GM12878 (cell line): ENCODE measurements around the gene TSTD2. TPM values are rescaled to one million over a fixed set of nuclear protein-coding genes. Genes with fewer than 3 reads are reported as not detected.

ENCODE experiments used
- ATAC-seq: fragments of 200-7000 bp; cut with Tn5 transposase; 3 replicates; pipeline ENCODE4 v1.9.1; 2020; ENCODE audit warnings: mild to moderate bottlenecking, moderate library complexity
- BruUV-seq: library from RNA; stranded (reverse); fragments of 400-500 nt; replicated peaks from 2 replicates; lab custom pipeline; 2021; lab: Mats Ljungman, UMichigan
- CTCF ChIA-PET: fragments of 300-600 bp; sonication (Branson Sonifier 250); formaldehyde crosslinking; extraction: SDS; loops from one replicate; lab custom pipeline; 2021; ENCODE audit warnings: inconsistent platforms; lab: Yijun Ruan, JAX
- POLR2A ChIA-PET: fragments of 350-600 bp; formaldehyde crosslinking; extraction: SDS; loops from one replicate; lab custom pipeline; 2021; ENCODE audit warnings: inconsistent platforms; lab: Charles Lee
- RAD21 ChIA-PET: fragments of 300-600 bp; sonication (Branson Sonifier 250); formaldehyde crosslinking; loops from one replicate; lab custom pipeline; 2023; ENCODE audit warnings: antibody characterized with exemption; ENCODE audit not compliant: unreplicated experiment; lab: Charles Lee
- SMC1A ChIA-PET: fragments of 300-600 bp; sonication (Branson Sonifier 250); formaldehyde crosslinking; loops from one replicate; lab custom pipeline; 2023; ENCODE audit not compliant: unreplicated experiment, uncharacterized antibody; lab: Charles Lee
- DNase-seq: peaks from one replicate; pipeline ENCODE4 v3.0.0-alpha.2; 2011; ENCODE audit warnings: low read depth, low spot score
- FAIRE-seq: peaks from 3 replicates; lab custom pipeline; 2011; peaks lifted over from hg19 to GRCh38; lab: Jason Lieb, UNC
- H2AFZ ChIP-seq: 2 replicates; pipeline ENCODE4 v1.6.0; 2011; ENCODE audit warnings: low read depth, low read length, control low read depth; ENCODE audit not compliant: control insufficient read depth
- H3K27ac ChIP-seq: 2 replicates; pipeline ENCODE4 v1.5.1; 2011; ENCODE audit warnings: control low read depth; ENCODE audit not compliant: control insufficient read depth, insufficient read depth
- H3K27me3 ChIP-seq, 2 experiments: replicated peaks in 1 of 2; 2 replicates each; pipeline versions ENCODE4 v1.6.0 to v1.6.1; 2011; ENCODE audit warnings: low read length in 1 of 2; ENCODE audit not compliant: control insufficient read depth in 2 of 2, insufficient read depth in 2 of 2
- H3K36me3 ChIP-seq, 2 experiments: 2 replicates each; pipeline ENCODE4 v1.5.1; 2011; ENCODE audit warnings: low read length in 1 of 2; ENCODE audit not compliant: control insufficient read depth in 2 of 2, insufficient read depth in 2 of 2
- H3K4me1 ChIP-seq: 2 replicates; pipeline ENCODE4 v1.6.1; 2011; ENCODE audit warnings: mild to moderate bottlenecking, low read length, moderate library complexity, mixed read lengths; ENCODE audit not compliant: control insufficient read depth, insufficient read depth
- H3K4me2 ChIP-seq: 2 replicates; pipeline ENCODE4 v1.6.0; 2011; ENCODE audit warnings: control low read depth; ENCODE audit not compliant: control insufficient read depth, insufficient read depth
- H3K4me3 ChIP-seq: fragments of 200-600 bp; sonication (generic); 2 replicates; pipeline ENCODE4 v1.5.1; 2016
- H3K79me2 ChIP-seq: 2 replicates; pipeline ENCODE4 v1.6.0; 2011; ENCODE audit warnings: low read length; ENCODE audit not compliant: control insufficient read depth, insufficient read depth
- H3K9ac ChIP-seq: 2 replicates; pipeline ENCODE4 v1.8.0; 2011; ENCODE audit warnings: low read length, control low read depth, mixed read lengths; ENCODE audit not compliant: control insufficient read depth, insufficient read depth
- H3K9me3 ChIP-seq: replicated peaks from 3 replicates; pipeline ENCODE4 v1.5.1; 2011; ENCODE audit warnings: mild to moderate bottlenecking, low read length; ENCODE audit not compliant: control insufficient read depth, insufficient read depth
- H4K20me1 ChIP-seq: 2 replicates; pipeline ENCODE4 v1.6.0; 2011; ENCODE audit not compliant: control insufficient read depth, insufficient read depth
- BCL11A ChIP-seq: IDR thresholded peaks from 2 replicates; pipeline ENCODE4 v1.6.1; 2011; ENCODE audit warnings: low read depth, low read length
- CBX3 ChIP-seq: fragments of 200-600 bp; sonication (generic); IDR thresholded peaks from 2 replicates; pipeline ENCODE4 v1.6.1; 2016; ENCODE audit warnings: low read depth, borderline replicate concordance
- HDAC6 ChIP-seq: fragments of 200-600 bp; sonication (generic); IDR thresholded peaks from one replicate; pipeline ENCODE4 v1.8.0; 2017; ENCODE audit warnings: antibody characterized with exemption; ENCODE audit not compliant: unreplicated experiment
- JUND ChIP-seq: IDR thresholded peaks from 2 replicates; pipeline ENCODE4 v1.6.1; 2012; ENCODE audit warnings: low read depth, mild to moderate bottlenecking, low read length, improper control_type of control experiment, moderate library complexity
- RAD21 ChIP-seq: IDR thresholded peaks from 2 replicates; pipeline ENCODE4 v1.6.1; 2011; ENCODE audit warnings: mild to moderate bottlenecking, low read depth, low read length, moderate library complexity; ENCODE audit not compliant: insufficient read depth
- SREBF1 ChIP-seq: IDR thresholded peaks from 2 replicates; pipeline ENCODE4 v1.6.1; 2012; ENCODE audit warnings: mild to moderate bottlenecking, low read length
- YY1 ChIP-seq: IDR thresholded peaks from 2 replicates; pipeline ENCODE4 v1.6.1; 2011; ENCODE audit warnings: low read depth, mild to moderate bottlenecking, low read length
- ZBED1 ChIP-seq: IDR thresholded peaks from 2 replicates; pipeline ENCODE4 v1.6.1; 2016; ENCODE audit warnings: borderline replicate concordance
- ZNF687 ChIP-seq: fragments of 450-650 bp; IDR thresholded peaks from 2 replicates; pipeline ENCODE4 v1.6.1; 2017; ENCODE audit warnings: mild to moderate bottlenecking, moderate library complexity
- WGBS: methylation state at CpG from one replicate; pipeline ENCODE4 v1.1.6; 2016; ENCODE audit warnings: low lambda C conversion rate; ENCODE audit not compliant: insufficient replicate concordance, insufficient coverage; ENCODE audit errors: missing lambda C conversion rate; 5-methylcytosine and 5-hydroxymethylcytosine counted together
- in situ Hi-C: fragments of 300-500 bp; cut with MboI; formaldehyde crosslinking; loops from 9 replicates; pipeline ENCODE4 v1.14.3; 2018; ENCODE audit warnings: mixed read lengths
- intact Hi-C: fragments of 100-400 bp; cut with micrococcal nuclease; formaldehyde crosslinking; loops from one replicate; pipeline ENCODE4 v1.14.2; 2022; ENCODE audit not compliant: unreplicated experiment
- polyA plus RNA-seq, 11 experiments: library from polyadenylated mRNA; depleted of rRNA in 4 of 11; unstranded in 6 of 11; stranded (reverse) in 5 of 11; fragments of >200 nt; fragmentation: Nextera tagmentation in 4 of 11; fragmentation: Illumina TruSeq in 1 of 11; extraction: Ambion mirVana in 4 of 11; extraction: Trizol in 1 of 11; gene quantifications; 1 replicate in 1 of 11; 2 replicates in 10 of 11; pipeline versions ENCODE4 v1.2.1 to v1.2.3, GENCODE V29; 2011 to 2016; ENCODE audit warnings: inconsistent platforms in 2 of 11, missing spikeins in 2 of 11, low read depth in 1 of 11
- total RNA-seq, 4 experiments: library from RNA; depleted of rRNA in 3 of 4; stranded (reverse); fragments of >200 nt in 3 of 4; fragmentation: Illumina TruSeq in 1 of 4; extraction: Trizol in 1 of 4; gene quantifications; 2 replicates each; pipeline versions ENCODE4 v1.2.1 to v1.2.3, GENCODE V29; 2013 to 2021
- TF ChIP-seq, protein P1 (sequence below): IDR thresholded peaks from 2 replicates; pipeline ENCODE4 v1.6.1; 2011; ENCODE audit warnings: low read depth, low read length, improper control_type of control experiment, borderline replicate concordance

TSTD2 gene
- total and polyA plus RNA-seq, 10 of the 15 experiments (the other 5 are each of a cell fraction or from before 2014, with no cell fraction given) = 5.0 to 30.6 (median 14.1) TPM

DNA sequence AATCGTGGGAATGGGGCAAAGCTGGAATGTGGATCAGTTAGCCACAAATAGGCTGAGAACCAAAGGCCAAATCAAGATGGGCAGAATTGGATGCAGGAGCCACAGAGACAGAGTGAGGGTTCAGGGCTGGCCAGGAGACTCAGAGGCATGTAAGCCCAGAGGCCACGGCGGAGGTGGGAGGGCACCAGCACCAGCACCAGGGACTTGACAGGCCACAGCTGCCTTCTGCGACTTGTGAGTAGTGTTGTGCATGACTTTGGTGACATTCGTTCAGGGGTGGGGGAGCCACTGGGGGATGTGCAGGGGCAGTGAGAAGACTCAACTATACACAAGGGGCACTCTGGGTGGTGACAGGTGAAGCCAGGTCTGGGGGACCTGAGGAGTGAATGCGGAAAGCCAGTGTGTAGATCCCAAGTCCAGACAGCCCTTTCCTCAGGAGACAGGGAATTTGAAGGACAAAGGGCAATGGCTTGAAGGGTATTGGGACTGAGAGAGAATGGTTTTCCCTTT is 78.5 kb downstream of the TSTD2 start:
- H3K4me3 ChIP-seq = no peak overlapping the region
- no peaks in the 10 kb centered on the region for H3K27me3 ChIP-seq
- RAD21 ChIA-PET = no interaction called here
- H3K36me3 ChIP-seq = peaks cover 0 to 6% of the 10 kb centered on the region in 2 experiments; a peak in 2 of 4 replicates
- ATAC-seq (no peak), DNase-seq (no peak), FAIRE-seq (no peak)
- no peak overlapping the region for H2AFZ ChIP-seq
- intact Hi-C loops (no loop called here), in situ Hi-C loops (no loop called here)
- no peak overlapping the region for H3K27ac ChIP-seq
- H3K4me2 ChIP-seq = no peak overlapping the region
- peaks cover 21% of the 10 kb centered on the region for H3K4me1 ChIP-seq
- H3K9me3 ChIP-seq = no peaks in the 10 kb centered on the region
- no TSS peak for BruUV-seq
- 93% methylated on average over 6 of the region's 6 CpGs for WGBS
- H4K20me1 ChIP-seq = no peaks in the 10 kb centered on the region
- CTCF ChIA-PET = no interaction called here
- POLR2A ChIA-PET = no interaction called here
- TF ChIP-seq RAD21 = no peak
- no peak for TF ChIP-seq SREBF1
- no peak for TF ChIP-seq ZBED1
- TF ChIP-seq BCL11A = no peak
- TF ChIP-seq, protein P1, sequence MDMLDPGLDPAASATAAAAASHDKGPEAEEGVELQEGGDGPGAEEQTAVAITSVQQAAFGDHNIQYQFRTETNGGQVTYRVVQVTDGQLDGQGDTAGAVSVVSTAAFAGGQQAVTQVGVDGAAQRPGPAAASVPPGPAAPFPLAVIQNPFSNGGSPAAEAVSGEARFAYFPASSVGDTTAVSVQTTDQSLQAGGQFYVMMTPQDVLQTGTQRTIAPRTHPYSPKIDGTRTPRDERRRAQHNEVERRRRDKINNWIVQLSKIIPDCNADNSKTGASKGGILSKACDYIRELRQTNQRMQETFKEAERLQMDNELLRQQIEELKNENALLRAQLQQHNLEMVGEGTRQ = no peak
- no peak for TF ChIP-seq ZNF687
- no peak for TF ChIP-seq YY1
- no peak for TF ChIP-seq HDAC6
- no peak for TF ChIP-seq JUND
- TF ChIP-seq CBX3 = no peak
- H3K9ac ChIP-seq = no peak overlapping the region
- SMC1A ChIA-PET = no interaction called here
- no peaks in the 10 kb centered on the region for H3K79me2 ChIP-seq
